NCI-H2107 treated with DMSO at 0.1 percent for 48 hours (cell line): Measurements from ENCODE around the gene INPP5B.

ENCODE experiments used
- DNase-seq: peaks from one replicate; lab custom pipeline; 2025; ENCODE audit not compliant: unreplicated experiment; lab: John Stamatoyannopoulos, UW

The INPP5B gene

DNA sequence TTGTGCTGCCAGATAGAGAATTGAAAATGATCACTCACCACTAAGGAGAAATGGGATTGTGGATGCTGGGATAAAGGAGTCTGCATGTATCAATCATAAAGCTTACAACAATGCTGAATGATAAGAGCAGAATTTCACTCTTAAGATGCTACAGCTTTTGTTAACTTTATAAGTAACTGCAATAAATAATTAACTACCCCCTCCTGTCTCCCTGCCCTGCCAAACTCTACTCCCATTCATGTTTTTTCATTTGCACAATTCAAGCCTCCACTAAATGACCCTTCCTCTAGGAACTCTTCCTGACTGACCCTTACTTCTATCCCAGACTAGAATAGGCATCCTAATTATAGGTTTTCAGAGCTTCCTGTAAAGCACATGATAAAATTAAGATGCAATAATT lies 102.3 kb downstream of the INPP5B start:
- DNase-seq = no peak

DNA sequence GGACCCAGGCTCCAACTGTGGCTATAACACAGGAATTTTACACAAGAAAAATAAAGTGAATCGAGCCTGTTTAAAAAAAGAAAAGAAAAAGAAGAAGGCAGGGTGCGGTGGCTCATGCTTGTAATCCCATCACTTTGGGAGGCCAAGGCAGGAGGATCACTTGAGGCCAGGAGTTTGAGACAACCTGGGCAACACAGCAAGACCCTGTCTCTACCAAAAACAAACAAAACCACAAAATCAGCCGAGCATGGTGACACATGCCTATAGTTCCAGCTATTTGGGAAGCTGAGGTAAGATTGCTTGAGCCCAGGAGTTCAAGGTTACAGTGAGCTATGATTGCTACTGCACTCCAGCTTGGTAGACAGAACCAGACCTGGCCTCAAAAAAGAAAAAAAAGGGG lies 105.2 kb downstream of the INPP5B start:
- DNase-seq = no peak

DNA sequence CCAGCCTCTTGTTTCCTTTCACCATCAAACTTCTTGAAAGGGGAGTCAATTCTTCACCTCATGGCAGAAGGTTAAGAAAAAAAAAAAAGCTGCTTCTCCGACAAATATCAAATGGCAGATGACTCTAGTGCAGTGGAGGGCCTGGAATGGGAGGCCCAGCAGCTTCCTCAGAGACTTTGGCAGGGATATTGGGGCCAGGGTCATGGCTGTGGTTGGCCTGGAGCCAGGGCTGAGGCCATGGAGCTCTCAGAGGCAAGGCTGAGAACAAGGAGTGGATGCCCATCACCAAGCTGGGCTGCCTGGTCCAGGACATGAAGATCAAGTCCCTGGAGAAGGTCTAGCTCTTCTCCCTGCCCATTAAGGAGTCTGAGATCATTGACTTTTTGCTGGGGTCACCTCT lies 106.1 kb downstream of the INPP5B start:
- DNase-seq = no peak

DNA sequence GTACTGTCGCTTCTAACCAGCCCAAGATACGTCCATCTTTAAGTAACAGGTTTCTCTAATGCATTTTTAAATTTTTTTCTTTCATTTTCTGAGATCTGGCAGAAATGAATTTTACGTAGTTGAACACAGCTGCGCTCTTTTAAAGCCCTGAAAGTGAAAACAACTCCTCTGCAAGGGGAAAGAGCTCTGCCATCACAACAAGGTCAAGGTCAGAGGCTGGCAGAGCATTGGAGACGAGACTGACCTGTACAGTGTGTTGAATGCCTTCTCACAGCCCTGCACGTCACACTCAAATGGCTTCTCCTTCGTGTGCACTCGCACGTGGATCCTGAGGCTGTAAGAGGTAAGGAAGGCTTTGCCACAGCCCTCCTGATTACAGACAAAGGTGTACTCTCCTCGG lies 107.2 kb downstream of the INPP5B start:
- DNase-seq = no peak

DNA sequence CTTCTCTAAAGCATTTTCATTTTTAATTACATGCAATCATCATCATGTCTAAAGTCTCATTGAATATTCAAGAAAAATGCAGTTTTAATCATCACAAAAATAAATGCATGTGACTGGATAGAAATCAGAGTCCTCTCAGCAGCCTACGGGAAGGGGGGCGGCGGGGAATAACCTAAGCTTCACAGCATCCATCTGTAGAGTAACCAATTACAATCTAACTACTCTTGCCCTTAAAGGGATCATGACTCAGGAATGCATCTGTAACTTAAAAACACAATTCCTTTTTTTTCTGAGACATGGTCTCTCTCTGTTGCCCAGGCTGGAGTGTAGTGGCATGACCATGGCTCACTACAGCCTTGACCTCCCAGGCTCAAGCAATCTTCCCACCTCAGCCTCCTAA lies 110.1 kb downstream of the INPP5B start:
- no peak for DNase-seq

DNA sequence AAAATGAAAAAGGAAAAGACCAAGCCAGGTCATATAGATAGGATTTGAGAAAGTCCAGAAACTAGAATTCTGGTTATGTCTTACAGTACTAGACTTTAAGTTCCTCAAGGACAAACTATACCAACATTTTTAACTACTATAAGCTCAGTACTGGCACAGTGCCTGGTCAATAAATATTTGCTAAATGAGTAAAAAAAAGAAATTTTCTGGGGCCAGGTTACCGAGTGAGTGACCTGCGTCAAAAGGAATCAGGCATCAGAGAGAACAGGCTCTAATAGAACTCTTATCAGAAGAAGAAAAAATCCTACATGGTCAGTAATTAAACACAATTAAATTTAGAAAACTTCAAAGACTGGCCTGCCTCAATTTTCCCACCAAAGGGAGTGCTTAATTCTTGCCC lies 115.0 kb downstream of the INPP5B start:
- no peak for DNase-seq

DNA sequence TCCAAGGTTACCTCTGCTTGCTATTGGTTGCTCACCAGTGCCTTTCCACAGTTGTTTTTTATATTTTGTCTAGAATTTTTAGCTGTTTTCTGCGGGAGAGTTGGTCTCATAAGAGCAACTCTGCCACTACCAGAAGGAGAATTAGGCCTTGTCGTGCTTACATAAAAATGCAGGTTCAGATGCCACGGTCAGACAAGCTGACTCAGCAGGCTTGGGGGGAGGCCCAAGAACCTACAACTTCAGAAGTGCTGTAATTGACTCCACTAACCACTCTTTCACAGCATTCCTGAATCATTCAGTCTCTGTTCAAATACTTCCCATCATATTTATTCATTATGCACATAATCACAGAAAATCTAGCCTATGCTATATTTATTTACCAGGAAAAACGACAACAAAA lies 115.7 kb downstream of the INPP5B start:
- no peak for DNase-seq

DNA sequence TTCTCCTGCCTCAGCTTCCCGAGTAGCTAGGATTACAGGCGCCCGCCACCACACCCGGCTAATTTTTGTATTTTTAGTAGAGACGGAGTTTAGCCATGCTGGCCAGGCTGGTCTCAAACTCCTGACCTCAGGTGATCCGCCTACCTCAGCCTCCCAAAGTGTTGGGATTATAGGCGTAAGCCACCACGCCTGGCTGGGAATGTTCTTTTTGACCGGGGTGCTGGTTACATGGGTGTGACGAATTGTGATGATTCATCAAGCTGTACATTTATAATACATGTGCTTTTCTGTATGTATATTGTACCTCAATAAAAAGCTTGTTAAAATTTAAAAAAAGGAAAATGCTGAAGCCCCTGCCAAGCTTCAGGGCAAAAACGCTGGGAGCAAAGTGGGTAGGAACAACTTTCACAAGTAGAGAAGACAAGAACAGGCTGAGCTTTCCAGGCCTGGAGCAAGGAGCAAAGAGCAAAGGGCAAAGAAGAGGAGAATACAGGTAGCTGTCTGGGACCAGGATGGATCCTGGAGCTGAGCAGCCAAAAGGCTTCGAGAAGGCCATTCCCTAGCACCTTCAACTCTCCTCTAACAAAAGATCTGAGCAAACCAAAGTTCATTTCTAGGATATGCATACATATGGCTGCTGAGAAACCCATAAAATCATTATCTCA lies 118.3 kb downstream of the INPP5B start:
- DNase-seq = no peak

DNA sequence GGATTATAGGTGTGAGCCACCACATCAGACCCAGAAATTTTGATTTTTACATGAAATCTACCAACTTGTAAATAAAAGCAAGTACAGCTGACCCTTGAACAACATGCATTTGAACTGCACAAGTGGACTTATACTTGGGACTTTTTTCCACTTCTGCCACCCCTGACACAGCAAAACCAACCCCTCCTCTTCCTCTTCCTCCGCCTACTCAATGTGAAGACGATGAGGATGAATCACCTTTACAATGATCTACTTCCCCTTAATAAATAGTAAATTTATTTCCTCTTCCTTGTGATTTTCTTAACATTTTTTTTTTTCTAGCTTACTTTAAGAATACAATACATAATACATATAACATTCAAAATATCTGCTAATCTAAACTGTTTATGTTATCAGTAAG lies 121.3 kb downstream of the INPP5B start:
- DNase-seq = no peak

DNA sequence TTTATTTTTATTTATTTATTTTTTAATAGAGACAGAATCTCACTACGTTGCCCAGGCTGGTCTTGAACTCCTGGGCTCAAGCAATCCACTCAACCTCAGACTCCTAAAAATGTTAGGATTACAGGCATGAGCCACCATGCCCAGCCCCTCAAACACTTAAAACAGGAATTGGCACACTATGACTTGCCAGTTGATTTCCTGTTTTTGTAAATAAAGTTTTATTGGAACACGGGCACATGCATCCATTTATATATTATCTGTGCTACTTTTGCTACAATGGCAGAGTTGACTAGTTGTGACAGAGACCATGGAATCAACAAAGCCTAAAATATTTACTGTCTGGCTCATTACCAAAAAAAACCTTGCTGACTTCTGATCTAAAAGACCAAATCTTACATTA lies 122.9 kb downstream of the INPP5B start:
- no peak for DNase-seq

DNA sequence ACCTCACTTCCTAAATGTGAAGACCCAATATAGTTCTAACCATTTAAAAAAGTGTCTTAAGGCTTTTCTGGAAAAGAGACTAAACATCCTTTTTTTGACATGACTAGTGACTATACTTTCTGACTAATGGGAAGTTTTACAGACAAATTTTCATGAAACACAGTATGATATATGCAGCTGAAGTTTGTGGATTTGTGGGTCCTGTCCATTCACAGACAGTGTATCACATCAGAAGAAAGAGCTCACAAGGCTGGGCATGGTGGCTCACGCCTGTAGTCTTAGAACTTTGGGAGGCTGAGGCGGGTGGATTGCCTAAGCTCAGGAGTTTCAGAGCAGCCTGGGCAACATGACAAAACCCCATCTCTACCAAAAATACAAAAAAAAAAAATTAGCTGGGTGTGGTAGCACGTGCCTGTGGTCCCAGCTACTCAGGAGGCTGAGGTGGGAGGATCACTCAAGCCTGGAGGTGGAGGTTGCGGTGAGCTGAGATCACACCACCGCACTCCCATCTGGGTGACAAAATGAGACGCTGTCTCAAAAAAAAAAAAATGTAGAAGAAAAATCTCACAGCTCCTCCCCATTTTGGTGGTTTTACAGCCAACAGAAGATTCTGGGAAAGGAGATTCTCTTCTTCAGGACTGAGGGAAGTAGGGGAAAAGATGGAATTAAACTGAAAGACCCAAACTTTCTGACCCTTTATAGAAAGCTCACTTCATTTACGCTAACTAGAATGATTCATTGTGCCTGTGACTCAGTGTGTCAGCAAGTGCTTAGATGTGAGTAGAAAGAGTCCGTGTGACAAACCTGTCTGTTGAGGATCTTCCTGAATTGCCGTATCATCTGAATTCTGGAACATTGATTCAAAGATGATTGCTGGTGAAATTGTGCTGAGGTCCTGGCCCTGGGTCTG lies 123.7 kb downstream of the INPP5B start:
- DNase-seq = no peak

DNA sequence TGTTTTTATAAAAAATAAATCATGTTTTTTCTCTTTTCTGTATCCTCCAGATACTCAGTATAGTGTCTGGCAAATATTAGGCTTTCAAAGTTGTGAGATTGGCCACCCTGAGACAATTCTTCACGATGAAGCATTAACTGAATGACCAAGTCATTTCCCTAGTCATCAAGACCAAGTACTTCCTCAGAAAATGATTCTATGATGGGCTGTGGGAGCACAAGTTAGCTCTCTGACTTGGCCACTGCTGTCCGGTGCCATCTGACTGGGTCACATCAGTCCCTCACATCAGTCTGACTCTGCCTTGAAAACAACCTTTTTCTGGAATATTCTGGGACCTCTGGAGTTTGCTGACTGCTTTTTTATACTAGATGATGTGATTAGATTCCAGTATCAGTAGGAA lies 125.4 kb downstream of the INPP5B start:
- no peak for DNase-seq

DNA sequence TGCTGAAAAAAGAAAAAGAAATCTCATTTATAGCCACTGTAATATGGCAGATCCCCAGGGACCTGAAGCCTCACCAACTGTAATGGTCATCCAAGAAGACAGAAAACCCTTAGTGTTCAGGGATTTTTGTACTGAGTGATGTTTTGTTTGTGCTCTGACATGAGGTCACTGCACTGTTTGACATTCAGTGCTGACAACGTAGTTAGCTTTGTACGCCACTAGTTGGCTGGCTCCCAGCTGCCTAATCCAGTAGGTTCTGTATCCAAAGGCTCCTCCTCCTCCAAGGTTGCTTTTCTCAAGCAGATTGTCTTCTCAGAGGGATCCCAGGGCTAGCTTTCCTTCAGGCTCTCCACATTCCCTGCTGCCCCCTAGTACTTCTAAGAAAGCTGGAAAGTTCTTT lies 129.4 kb downstream of the INPP5B start:
- no peak for DNase-seq

DNA sequence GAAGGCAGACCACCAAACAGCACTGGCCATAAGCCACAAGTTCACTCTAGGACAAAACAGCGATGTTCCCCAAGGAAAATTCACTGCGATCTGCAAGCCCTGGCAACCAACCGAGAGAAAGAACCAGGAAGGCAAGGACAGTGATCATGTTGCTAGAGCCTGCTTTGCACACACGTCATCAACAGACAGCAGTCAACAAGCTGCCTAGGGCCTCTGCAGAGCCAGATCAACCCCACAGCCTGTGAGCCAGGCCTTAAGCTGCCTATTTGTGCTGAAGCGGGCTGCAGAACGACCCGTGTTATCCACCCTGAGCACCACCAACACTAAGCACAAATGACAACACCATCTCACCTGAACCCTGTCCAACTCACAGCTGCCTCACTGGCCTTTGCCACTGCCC lies 132.6 kb downstream of the INPP5B start:
- no peak for DNase-seq

DNA sequence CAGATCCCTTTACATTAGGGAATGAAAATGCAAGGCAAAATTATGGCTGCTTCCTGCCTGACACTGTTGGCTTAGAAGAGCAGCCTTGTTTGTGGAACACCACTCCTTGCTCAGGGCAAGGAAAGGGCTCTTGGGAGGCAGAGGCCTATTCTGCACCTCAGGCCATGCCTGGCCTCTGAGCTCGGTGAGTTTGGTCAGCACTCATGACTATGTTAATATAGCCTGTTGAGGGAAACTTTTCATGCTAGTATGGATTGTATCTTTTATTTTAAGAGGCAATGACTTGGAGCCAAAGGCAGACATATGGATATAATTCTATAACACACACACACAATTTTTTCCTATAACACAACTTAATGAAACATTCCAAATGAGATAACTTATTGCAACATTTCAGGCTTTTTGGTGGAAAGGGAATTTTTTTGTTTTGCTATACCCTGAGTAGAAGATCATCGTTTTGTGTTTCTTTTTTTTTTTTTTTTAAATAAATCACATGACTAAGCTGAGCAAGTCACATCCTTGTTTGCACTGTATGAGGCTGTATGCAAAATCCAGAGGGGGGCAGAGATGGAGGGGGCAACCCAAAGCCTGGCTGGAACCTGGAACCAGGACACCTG lies 133.2 kb downstream of the INPP5B start:
- no peak for DNase-seq

DNA sequence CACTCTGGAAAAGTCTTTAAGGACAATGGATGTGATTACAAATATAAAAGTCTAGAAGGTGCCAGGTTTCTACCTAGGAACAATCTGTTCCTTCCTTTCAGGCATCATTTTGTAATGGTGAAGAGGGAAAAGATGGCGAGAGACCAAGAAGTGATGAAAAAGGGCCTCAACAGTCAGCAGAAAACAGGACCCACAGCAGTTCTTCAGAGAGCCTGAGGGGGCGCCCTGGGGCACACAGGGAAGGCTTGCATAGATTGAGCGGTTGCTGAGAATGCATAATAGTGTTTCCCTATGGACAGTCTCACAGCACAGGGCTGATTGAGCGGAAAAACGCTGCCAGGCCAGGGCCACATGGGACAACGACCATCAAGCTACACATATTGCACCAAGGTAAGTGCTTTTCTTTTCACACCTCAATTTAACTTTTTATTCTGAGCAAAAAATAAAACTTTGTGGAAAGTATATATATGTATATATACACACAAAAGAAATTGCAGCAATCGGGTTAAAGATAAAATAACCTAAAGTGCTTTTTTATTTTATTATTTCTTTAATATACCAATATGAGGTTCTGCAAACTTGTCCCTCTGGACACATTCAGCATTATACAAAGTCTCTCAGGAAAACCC lies 135.7 kb downstream of the INPP5B start:
- DNase-seq = peak; percentile 55
